PC-3 (cell line): ENCODE measurements around the gene RABIF. TPM values are rescaled to one million over a fixed set of nuclear protein-coding genes. Genes with fewer than 3 reads are reported as not detected.

Source experiments
- ATAC-seq: fragments of 200-7000 bp; cut with Tn5 transposase; 2 replicates; pipeline ENCODE4 v1.9.1; 2020; ENCODE audit warnings: mild to moderate bottlenecking, moderate library complexity
- BruUV-seq: library from RNA; stranded (reverse); fragments of 400-500 nt; replicated peaks from 2 replicates; lab custom pipeline; 2021; lab: Mats Ljungman, UMichigan
- CTCF ChIA-PET: fragments of 300-600 bp; sonication (Branson Sonifier 250); formaldehyde crosslinking; loops from one replicate; lab custom pipeline; 2022; ENCODE audit warnings: antibody characterized with exemption; lab: Charles Lee
- POLR2A ChIA-PET: fragments of 300-600 bp; sonication (Branson Sonifier 250); formaldehyde crosslinking; loops from one replicate; lab custom pipeline; 2022; ENCODE audit warnings: antibody characterized with exemption; ENCODE audit not compliant: unreplicated experiment; lab: Charles Lee
- DNase-seq: peaks from one replicate; pipeline ENCODE4 v3.0.0-alpha.2; 2015
- H2AFZ ChIP-seq: fragments of 300-600 bp; sonication (generic); 2 replicates; pipeline ENCODE4 v1.6.0; 2016; ENCODE audit warnings: antibody characterized with exemption, low read length
- H3F3A ChIP-seq: fragments of 300-600 bp; sonication (generic); one replicate; pipeline ENCODE4 v1.6.0; 2017; ENCODE audit warnings: antibody characterized with exemption, low read length, control low read depth, mild to moderate bottlenecking; ENCODE audit not compliant: unreplicated experiment
- H3K27ac ChIP-seq: fragments of 300-600 bp; sonication (generic); 2 replicates; pipeline ENCODE4 v1.5.1; 2016; ENCODE audit warnings: mild to moderate bottlenecking, low read length
- H3K27me3 ChIP-seq: fragments of 300-600 bp; sonication (generic); 2 replicates; pipeline ENCODE4 v1.6.1; 2016; ENCODE audit warnings: low read length, mixed read lengths
- H3K36me3 ChIP-seq: fragments of 300-600 bp; sonication (generic); 2 replicates; pipeline ENCODE4 v1.6.1; 2016; ENCODE audit warnings: low read depth, mixed run types, low read length, mixed read lengths
- H3K4me1 ChIP-seq: fragments of 300-600 bp; sonication (generic); 2 replicates; pipeline ENCODE4 v1.5.1; 2016; ENCODE audit warnings: low read length; ENCODE audit not compliant: insufficient read depth
- H3K4me2 ChIP-seq: fragments of 300-600 bp; sonication (generic); 2 replicates; pipeline ENCODE4 v1.6.0; 2016; ENCODE audit warnings: low read length
- H3K4me3 ChIP-seq: fragments of 300-600 bp; sonication (generic); 2 replicates; pipeline ENCODE4 v1.5.1; 2016; ENCODE audit warnings: mild to moderate bottlenecking, low read length, mixed read lengths
- H3K79me2 ChIP-seq: fragments of 300-600 bp; sonication (generic); 2 replicates; pipeline ENCODE4 v1.6.1; 2017; ENCODE audit warnings: low read length, mixed read lengths
- H3K9ac ChIP-seq: fragments of 300-600 bp; sonication (generic); 2 replicates; pipeline ENCODE4 v1.6.0; 2016; ENCODE audit warnings: mild to moderate bottlenecking, low read length
- H3K9me2 ChIP-seq: fragments of 300-600 bp; sonication (generic); replicated peaks from 2 replicates; pipeline ENCODE4 v1.6.1; 2016; ENCODE audit warnings: mixed run types, low read length, mixed read lengths
- H3K9me3 ChIP-seq: fragments of 300-600 bp; sonication (generic); 2 replicates; pipeline ENCODE4 v1.6.1; 2016; ENCODE audit warnings: low read length, mixed read lengths
- H4K20me1 ChIP-seq: fragments of 300-600 bp; sonication (generic); 2 replicates; pipeline ENCODE4 v1.6.1; 2016; ENCODE audit warnings: low read length, mixed read lengths
- CTCF ChIP-seq: fragments of 300-600 bp; sonication (generic); conservative IDR thresholded peaks from 2 replicates; pipeline ENCODE4 v1.5.1; 2017; ENCODE audit warnings: antibody characterized with exemption, low read depth, mild to moderate bottlenecking, low read length
- EZH2 ChIP-seq: fragments of 300-600 bp; sonication (generic); IDR thresholded peaks from one replicate; pipeline ENCODE4 v1.6.1; 2017; ENCODE audit warnings: antibody characterized with exemption, mild to moderate bottlenecking, low read length; ENCODE audit not compliant: unreplicated experiment
- EZH2phosphoT487 ChIP-seq: fragments of 300-600 bp; sonication (generic); IDR thresholded peaks from 2 replicates; pipeline ENCODE4 v1.6.1; 2018; ENCODE audit warnings: mild to moderate bottlenecking, antibody characterized with exemption, low read length, borderline replicate concordance
- intact Hi-C: fragments of 100-400 bp; cut with micrococcal nuclease; formaldehyde crosslinking; loops from 2 replicates; pipeline ENCODE4 v1.9.0; 2023
- total RNA-seq: library from RNA; depleted of rRNA; stranded (reverse); fragments of >200 nt; gene quantifications from 2 replicates; pipeline ENCODE4 v1.2.3, GENCODE V29; 2014

The RABIF gene
- total RNA-seq, 1 experiment from 2014 or later, result 15.5 TPM

DNA sequence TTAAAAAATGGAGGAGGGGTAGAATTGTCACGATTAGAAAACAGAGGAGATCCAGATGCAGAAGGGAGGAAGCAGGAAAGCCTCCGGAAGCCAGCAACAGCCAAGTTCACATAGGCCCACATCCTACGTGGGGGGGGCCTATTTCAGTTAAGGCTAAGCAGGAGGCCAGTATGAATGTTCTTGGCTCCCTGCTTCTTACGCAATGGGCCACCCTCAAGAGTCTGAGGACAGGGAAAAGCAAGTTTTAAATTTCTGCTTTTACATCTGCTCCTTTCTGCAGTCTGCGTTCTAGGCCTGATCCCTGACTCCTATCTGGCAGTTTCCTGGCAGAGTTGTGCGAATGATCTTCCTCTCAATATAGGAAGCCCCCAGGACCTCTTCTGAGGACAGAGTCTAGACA, 30.6 kb downstream of the RABIF start:
- no peaks in the 10 kb centered on the region for H4K20me1 ChIP-seq
- no peak overlapping the region for H3K4me3 ChIP-seq
- POLR2A ChIA-PET, result no interaction called here
- no peak overlapping the region for H2AFZ ChIP-seq
- CTCF ChIA-PET, result no interaction called here
- no peak for ATAC-seq
- no peaks in the 10 kb centered on the region for H3K9me2 ChIP-seq
- intact Hi-C loops, result no loop called here
- 0 out of 2 replicates have a peak, but pooled peaks cover 6% of the 10 kb centered on the region for H3K79me2 ChIP-seq
- no peaks in the 10 kb centered on the region for H3K9me3 ChIP-seq
- TF ChIP-seq CTCF, result no peak
- no peak for TF ChIP-seq EZH2
- TF ChIP-seq EZH2phosphoT487, result no peak
- no peak overlapping the region for H3K27ac ChIP-seq
- DNase-seq, result no peak
- peaks cover 14% of the 10 kb centered on the region; the same call in 1 of the 2 replicates for H3K4me1 ChIP-seq
- H3K27me3 ChIP-seq, result no peaks in the 10 kb centered on the region
- peaks cover 5% of the 10 kb centered on the region; the same call in 1 of the 2 replicates for H3K36me3 ChIP-seq
- no peaks in the 10 kb centered on the region for H3F3A ChIP-seq
- BruUV-seq, result no TSS peak
- H3K4me2 ChIP-seq, result no peak overlapping the region
- no peak overlapping the region for H3K9ac ChIP-seq

DNA sequence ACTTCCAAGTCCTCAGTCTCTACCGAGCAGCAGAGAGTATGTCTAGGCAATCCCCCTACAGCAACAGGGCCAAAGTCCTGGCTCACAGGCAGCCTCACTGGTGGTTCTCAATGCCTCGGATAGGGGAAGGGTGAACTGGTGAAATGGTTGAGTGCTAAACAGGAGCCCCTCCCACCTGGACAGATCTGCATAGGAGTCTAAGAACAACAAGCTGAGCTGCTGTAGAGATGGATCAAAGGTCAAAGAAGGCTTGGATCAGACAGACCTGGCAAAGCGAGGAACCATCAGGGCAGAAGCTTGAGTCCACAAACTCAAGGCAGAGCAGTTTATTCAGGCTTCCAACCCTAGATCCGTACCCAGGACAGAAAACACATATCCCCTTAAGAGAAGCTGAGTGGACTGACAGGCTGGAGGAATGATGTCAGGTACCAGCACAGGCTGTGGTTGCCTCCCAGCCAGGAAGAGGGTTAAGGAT, 31.8 kb downstream of the RABIF start:
- POLR2A ChIA-PET, result no interaction called here

More for the DNA sequence above, 31.8 kb downstream of the RABIF start:
- Histone ChIP-seq H3K4me3 (no peak overlapping the region), H3K36me3 (peaks cover 5% of the 10 kb centered on the region; the same call in 1 of the 2 replicates), H3K4me1 (peaks cover 11% of the 10 kb centered on the region; the same call in 1 of the 2 replicates), H3K27ac (no peak overlapping the region), H4K20me1 (no peaks in the 10 kb centered on the region), H3K9me3 (no peaks in the 10 kb centered on the region), H2AFZ (no peak overlapping the region), H3K27me3 (no peaks in the 10 kb centered on the region), H3K79me2 (0 out of 2 replicates have a peak, but pooled peaks cover 6% of the 10 kb centered on the region), H3K9me2 (no peaks in the 10 kb centered on the region), H3K9ac (no peak overlapping the region), H3K4me2 (no peak overlapping the region), H3F3A (no peaks in the 10 kb centered on the region)
- ATAC-seq, result no peak
- CTCF ChIA-PET, result no interaction called here
- DNase-seq, result no peak
- TF ChIP-seq CTCF, result no peak
- TF ChIP-seq EZH2phosphoT487, result no peak
- TF ChIP-seq EZH2, result no peak
- intact Hi-C loops, result no loop called here
- no TSS peak for BruUV-seq
